HepG2 (cell line): Measurements from ENCODE around the gene GINM1. TPM values are rescaled to one million over a fixed set of nuclear protein-coding genes. Genes with fewer than 3 reads are reported as not detected.

Experiments used
- ATAC-seq: fragments of 200-7000 bp; cut with Tn5 transposase; 3 replicates; pipeline ENCODE4 v1.9.1; 2020; ENCODE audit warnings: mild to moderate bottlenecking, moderate library complexity
- BruUV-seq: library from RNA; stranded (reverse); fragments of 400-500 nt; replicated peaks from 2 replicates; lab custom pipeline; 2021; lab: Mats Ljungman, UMichigan
- CTCF ChIA-PET: fragments of 300-600 bp; formaldehyde crosslinking; extraction: SDS; loops from one replicate; lab custom pipeline; 2021; ENCODE audit warnings: low total read pairs, inconsistent platforms, low intra/inter-chr PET ratio; lab: Yijun Ruan, JAX
- POLR2A ChIA-PET: fragments of 350-600 bp; sonication (Branson Sonifier 250); formaldehyde crosslinking; loops from one replicate; lab custom pipeline; 2020; ENCODE audit warnings: antibody characterized with exemption, inconsistent platforms; lab: Yijun Ruan, JAX
- DNase-seq: peaks from one replicate; pipeline ENCODE4 v3.0.0-alpha.2; 2015; ENCODE audit warnings: low spot score
- FAIRE-seq: peaks from 3 replicates; lab custom pipeline; 2011; peaks lifted over from hg19 to GRCh38; lab: Jason Lieb, UNC
- H2AFZ ChIP-seq: one replicate; pipeline ENCODE4 v1.6.1; 2011; ENCODE audit warnings: low read length, inconsistent platforms
- H3K27ac ChIP-seq: fragments of 300-600 bp; 3 replicates; pipeline ENCODE4 v1.8.0; 2011; ENCODE audit warnings: mixed run types, mild to moderate bottlenecking, mixed read lengths, low read length, inconsistent platforms; ENCODE audit not compliant: insufficient read depth; ENCODE audit errors: extremely low read length
- H3K27me3 ChIP-seq, 2 experiments: fragments of 200-600 bp in 1 of 2; 2 replicates in 1 of 2; 3 replicates in 1 of 2; pipeline versions ENCODE4 v1.6.0 to v1.8.0; 2011; ENCODE audit warnings: low read length in 2 of 2, mild to moderate bottlenecking in 2 of 2, moderate library complexity in 2 of 2, inconsistent platforms in 1 of 2; ENCODE audit not compliant: insufficient read depth in 2 of 2, control insufficient read depth in 1 of 2
- H3K36me3 ChIP-seq, 2 experiments: fragments of 200-600 bp in 1 of 2; replicated peaks in 1 of 2; 2 replicates in 1 of 2; 3 replicates in 1 of 2; pipeline versions ENCODE4 v1.5.1 to v1.8.0; 2011; ENCODE audit warnings: low read length in 2 of 2, inconsistent platforms in 1 of 2; ENCODE audit not compliant: insufficient read depth in 2 of 2, control insufficient read depth in 1 of 2
- H3K4me1 ChIP-seq: 2 replicates; pipeline ENCODE4 v1.5.1; 2012; ENCODE audit warnings: low read length, inconsistent platforms; ENCODE audit not compliant: insufficient read depth
- H3K4me2 ChIP-seq: 2 replicates; pipeline ENCODE4 v1.6.0; 2011; ENCODE audit warnings: low read depth, low read length, inconsistent platforms
- H3K4me3 ChIP-seq, 3 experiments: fragments of 200-600 bp in 1 of 3; sonication (generic), shearing (Covaris generic) in 1 of 3; replicated peaks in 1 of 3; 2 replicates each; pipeline ENCODE4 v1.5.1; 2011 to 2016; ENCODE audit warnings: low read length in 3 of 3, inconsistent platforms in 2 of 3, low read depth in 2 of 3, mild to moderate bottlenecking in 2 of 3, control low read depth in 1 of 3, mixed read lengths in 1 of 3; ENCODE audit not compliant: insufficient read depth in 1 of 3
- H3K79me2 ChIP-seq: one replicate; pipeline ENCODE4 v1.6.1; 2011; ENCODE audit warnings: low read length, inconsistent platforms; ENCODE audit not compliant: insufficient read depth
- H3K9ac ChIP-seq: 2 replicates; pipeline ENCODE4 v1.6.0; 2011; ENCODE audit warnings: mild to moderate bottlenecking, low read depth, low read length, inconsistent platforms; ENCODE audit not compliant: insufficient read depth
- H3K9me3 ChIP-seq: 2 replicates; pipeline ENCODE4 v1.5.1; 2012; ENCODE audit warnings: mild to moderate bottlenecking, low read length
- H4K20me1 ChIP-seq: 2 replicates; pipeline ENCODE4 v1.6.0; 2011; ENCODE audit warnings: inconsistent platforms, mild to moderate bottlenecking, low read length, moderate library complexity; ENCODE audit not compliant: insufficient read depth
- CEBPB ChIP-seq: IDR thresholded peaks from 2 replicates; pipeline ENCODE4 v1.6.1; 2011; ENCODE audit warnings: low read depth, low read length, improper control_type of control experiment, borderline replicate concordance
- CENPT ChIP-seq: sonication (generic); formaldehyde crosslinking; IDR thresholded peaks from 2 replicates; pipeline ENCODE4 v1.8.0; 2022; ENCODE audit warnings: low read depth, mild to moderate bottlenecking, moderate library complexity, missing genetic modification reagents
- NR3C1 ChIP-seq: sonication (generic); formaldehyde crosslinking; IDR thresholded peaks from 2 replicates; pipeline ENCODE4 v1.4.0; 2020; ENCODE audit warnings: missing genetic modification reagents
- ZMYM2 ChIP-seq: sonication (generic); formaldehyde crosslinking; IDR thresholded peaks from 2 replicates; pipeline ENCODE4 v1.8.0; 2022; ENCODE audit warnings: mild to moderate bottlenecking, missing genetic modification reagents
- ZNF326 ChIP-seq: sonication (generic); formaldehyde crosslinking; IDR thresholded peaks from 2 replicates; pipeline ENCODE4 v1.4.0; 2020; ENCODE audit warnings: missing genetic modification reagents, borderline replicate concordance
- WGBS: methylation state at CpG from one replicate; pipeline ENCODE4 v1.1.6; 2017; ENCODE audit warnings: low lambda C conversion rate; 5-methylcytosine and 5-hydroxymethylcytosine counted together
- in situ Hi-C: cut with HindIII; loops from 2 replicates; pipeline ENCODE4 v1.10.0; 2017; ENCODE audit warnings: low pct_unique_long_range_greater_than_20kb; ENCODE audit not compliant: extremely low pct_ligation_motif_present
- intact Hi-C: fragments of 100-400 bp; cut with micrococcal nuclease; formaldehyde crosslinking; loops from one replicate; pipeline ENCODE4 v1.10.0; 2022; ENCODE audit not compliant: unreplicated experiment
- polyA plus RNA-seq, 8 experiments: library from polyadenylated mRNA; depleted of rRNA in 3 of 8; stranded (reverse) in 7 of 8; unstranded in 1 of 8; fragments of >200 nt; fragmentation: Illumina TruSeq in 4 of 8; extraction: Trizol in 4 of 8; gene quantifications; 2 replicates each; pipeline versions ENCODE4 v1.2.1 to v1.2.3, GENCODE V29; 2011 to 2016; ENCODE audit warnings: low read depth in 4 of 8, missing spikeins in 1 of 8, mixed read lengths in 1 of 8; ENCODE audit not compliant: insufficient read depth in 1 of 8
- total RNA-seq, 5 experiments: library from RNA; depleted of rRNA; stranded (reverse); fragments of >200 nt; fragmentation: Illumina TruSeq; extraction: Trizol; gene quantifications; 2 replicates each; pipeline ENCODE4 v1.2.3, GENCODE V29; 2016; ENCODE audit warnings: low read depth in 1 of 5
- TF ChIP-seq, protein P1 (sequence below): sonication (generic); formaldehyde crosslinking; IDR thresholded peaks from 2 replicates; pipeline ENCODE4 v1.4.0; 2020; ENCODE audit warnings: mild to moderate bottlenecking, missing genetic modification reagents

The GINM1 gene
- total and polyA plus RNA-seq, 2 of the 13 experiments (the other 11 are each of a cell fraction or from before 2014, with no cell fraction given): 19.4 to 27.5 TPM

DNA sequence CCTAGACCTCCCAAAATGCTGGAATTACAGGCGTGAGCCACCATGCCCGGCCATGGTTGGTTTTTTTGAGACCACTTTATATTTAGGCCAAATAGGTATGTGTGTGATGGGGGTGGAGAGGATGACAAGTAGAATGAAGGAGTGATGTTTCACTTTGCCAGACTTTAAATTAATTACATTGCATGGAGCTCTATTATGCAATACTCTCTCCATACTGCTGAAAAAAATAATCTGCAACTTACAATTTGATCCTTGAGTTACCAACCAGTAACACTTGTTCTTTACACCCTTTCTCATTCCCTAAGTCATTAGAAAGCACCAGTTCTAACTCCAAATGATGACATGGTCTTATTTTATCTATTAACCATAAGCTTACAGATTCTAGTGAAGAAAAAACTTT, 26.8 kb downstream of the GINM1 start:
- CTCF ChIA-PET: no interaction called here
- TF ChIP-seq CEBPB: peak; percentile 54; the same call in 1 of the 2 replicates
- TF ChIP-seq, protein P1, sequence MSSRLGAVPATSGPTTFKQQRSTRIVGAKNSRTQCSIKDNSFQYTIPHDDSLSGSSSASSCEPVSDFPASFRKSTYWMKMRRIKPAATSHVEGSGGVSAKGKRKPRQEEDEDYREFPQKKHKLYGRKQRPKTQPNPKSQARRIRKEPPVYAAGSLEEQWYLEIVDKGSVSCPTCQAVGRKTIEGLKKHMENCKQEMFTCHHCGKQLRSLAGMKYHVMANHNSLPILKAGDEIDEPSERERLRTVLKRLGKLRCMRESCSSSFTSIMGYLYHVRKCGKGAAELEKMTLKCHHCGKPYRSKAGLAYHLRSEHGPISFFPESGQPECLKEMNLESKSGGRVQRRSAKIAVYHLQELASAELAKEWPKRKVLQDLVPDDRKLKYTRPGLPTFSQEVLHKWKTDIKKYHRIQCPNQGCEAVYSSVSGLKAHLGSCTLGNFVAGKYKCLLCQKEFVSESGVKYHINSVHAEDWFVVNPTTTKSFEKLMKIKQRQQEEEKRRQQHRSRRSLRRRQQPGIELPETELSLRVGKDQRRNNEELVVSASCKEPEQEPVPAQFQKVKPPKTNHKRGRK (CRISPR knock-in tag): no peak
- BruUV-seq: no TSS peak

DNA sequence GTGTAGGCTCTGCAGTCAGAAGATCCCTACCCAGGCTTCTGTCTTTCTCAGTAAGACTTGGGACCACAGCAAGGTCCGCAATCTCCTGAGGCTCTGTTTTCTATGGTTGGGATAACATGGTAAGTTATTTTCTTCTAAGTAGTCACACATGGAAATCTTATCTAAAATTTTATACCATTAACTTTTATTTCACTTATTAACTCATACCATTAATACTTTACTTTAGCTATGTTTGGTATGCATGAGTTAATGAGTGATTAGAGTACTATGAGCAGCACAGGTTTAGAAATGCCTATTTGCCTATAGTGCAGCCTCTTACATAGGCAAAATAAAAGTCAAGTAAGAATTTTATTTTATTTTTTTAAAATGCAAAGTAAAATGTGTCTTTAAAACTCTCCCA, 27.2 kb downstream of the GINM1 start:
- in situ Hi-C loops (no loop called here), intact Hi-C loops (no loop called here)
- Histone ChIP-seq H3K27ac (no peak overlapping the region), H3K4me2 (no peak overlapping the region), H3K79me2 (no peaks in the 10 kb centered on the region), H3K9me3 (no peaks in the 10 kb centered on the region), H4K20me1 (no peaks in the 10 kb centered on the region), H3K4me1 (no peaks in the 10 kb centered on the region), H3K4me3 (no peak overlapping the region), H3K36me3 (peaks cover 6 to 38% of the 10 kb centered on the region in 2 experiments), H2AFZ (no peak overlapping the region), H3K27me3 (no peaks in the 10 kb centered on the region), H3K9ac (no peak overlapping the region)
- WGBS: 96% methylated on average over 1 of the region's 1 CpG
- FAIRE-seq: no peak
- ChIA-PET CTCF (no interaction called here), POLR2A (interaction anchor here (1.6 to 2.4 kb wide), 2 partner anchors 28 to 55 kb away, joined by 3 to 5 read pairs; partner anchors contain the start of genes GINM1 and KATNA1)
- no peak for TF ChIP-seq ZMYM2
- TF ChIP-seq ZNF326 (CRISPR knock-in tag): no peak
- no peak for TF ChIP-seq NR3C1
- no peak for TF ChIP-seq CENPT (CRISPR knock-in tag)
- no peak for ATAC-seq
- BruUV-seq: no TSS peak
- DNase-seq: no peak

More for the DNA sequence above, 26.8 kb downstream of the GINM1 start:
- no peak overlapping the region for H3K4me3 ChIP-seq
- FAIRE-seq: no peak
- intact Hi-C loops (no loop called here), in situ Hi-C loops (no loop called here)
- no peak overlapping the region for H3K9ac ChIP-seq
- POLR2A ChIA-PET: interaction anchor here (0.9 kb wide), 1 partner anchor 55 kb away, joined by 5 read pairs; the partner anchor contains the start of gene KATNA1
- peaks cover 4 to 37% of the 10 kb centered on the region in 2 experiments for H3K36me3 ChIP-seq
- no peaks in the 10 kb centered on the region for H3K27me3 ChIP-seq
- no peak overlapping the region for H3K4me2 ChIP-seq
- H4K20me1 ChIP-seq: no peaks in the 10 kb centered on the region
- WGBS: 100% methylated on average over 2 of the region's 2 CpGs
- no peak for ATAC-seq
- no peaks in the 10 kb centered on the region for H3K9me3 ChIP-seq
- no peak for DNase-seq
- no peaks in the 10 kb centered on the region for H3K79me2 ChIP-seq
- H3K27ac ChIP-seq: no peak overlapping the region
- H2AFZ ChIP-seq: no peak overlapping the region
- H3K4me1 ChIP-seq: no peaks in the 10 kb centered on the region
